ENCODE data around the gene CSMD2.

CSMD2 gene

DNA sequence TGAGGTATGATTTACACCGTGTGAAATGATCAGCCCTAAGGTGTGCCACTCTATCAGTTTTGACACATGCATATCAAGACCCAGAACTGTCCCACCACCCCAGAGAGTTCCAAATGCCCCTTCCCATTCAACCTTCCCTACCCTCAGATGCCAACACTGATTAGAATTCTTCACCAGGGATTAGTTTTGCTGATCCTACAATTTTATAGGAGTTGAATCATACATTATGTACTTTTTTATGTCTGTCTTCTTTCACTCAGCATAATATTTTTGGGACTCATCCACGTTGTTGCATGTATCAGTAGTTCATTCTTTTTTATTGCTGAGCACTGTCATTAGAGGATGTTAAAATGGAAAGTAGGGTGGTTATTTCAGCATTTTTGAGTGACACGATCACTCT lies 514.3 kb downstream of the CSMD2 start:
- Histone ChIP-seq H4K20me1 (ENCODE audit: insufficient read depth, low read length, poor library complexity, severe bottlenecking) (no peaks in the 10 kb centered on the region), H3K4me1 (ENCODE audit: insufficient read depth, low read length, poor library complexity, severe bottlenecking) (no peaks in the 10 kb centered on the region), H3K4me3 (ENCODE audit: low read length, poor library complexity, severe bottlenecking) (no peak overlapping the region), H3K9ac (ENCODE audit: low read depth, low read length, poor library complexity, severe bottlenecking) (no peak overlapping the region), H3K27me3 (ENCODE audit: insufficient read depth, low read length, poor library complexity, severe bottlenecking) (no peaks in the 10 kb centered on the region), H3K9me3 (ENCODE audit: insufficient read depth, low read depth, low read length) (no peaks in the 10 kb centered on the region), H2AFZ (ENCODE audit: low read length) (no peak overlapping the region), H3K9me2 (replicated peaks; ENCODE audit: low read depth, low read length) (no peaks in the 10 kb centered on the region), H3K4me2 (ENCODE audit: low read depth, low read length, poor library complexity, severe bottlenecking) (no peak overlapping the region), H3K36me3 (ENCODE audit: insufficient read depth, low read length) (no peaks in the 10 kb centered on the region), H3K79me2 (ENCODE audit: insufficient read depth, low read length) (no peaks in the 10 kb centered on the region), H3F3A (ENCODE audit: low read depth) (no peaks in the 10 kb centered on the region)
- TF ChIP-seq EZH2phosphoT487 (IDR thresholded peaks at IDR 0.05; ENCODE audit: borderline replicate concordance) (no peak), CTCF (conservative IDR thresholded peaks at IDR 0.05; ENCODE audit: low read length) (no peak)

DNA sequence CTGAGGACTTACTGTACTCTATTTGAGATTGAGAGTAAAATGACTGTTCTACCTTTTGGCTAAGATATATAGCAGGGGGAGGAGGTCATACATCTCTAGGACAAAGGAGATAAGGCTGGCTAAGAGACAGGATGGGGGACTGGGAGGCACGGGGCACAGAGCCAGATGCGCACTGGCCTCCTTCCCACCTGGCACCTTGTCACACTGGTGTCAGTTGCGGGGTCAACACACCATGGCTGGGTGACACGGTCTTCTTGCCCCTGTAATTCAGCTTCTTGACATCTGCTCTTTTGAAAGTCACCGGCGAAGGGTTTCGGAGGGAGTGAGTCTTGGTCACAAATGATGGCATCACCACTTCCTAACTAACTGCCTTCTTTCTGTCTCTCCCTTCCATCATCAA lies 515.3 kb downstream of the CSMD2 start:
- no peaks in the 10 kb centered on the region for H3K9me2 ChIP-seq (replicated peaks; ENCODE audit: low read depth, low read length)
- no peak overlapping the region for H3K4me3 ChIP-seq (ENCODE audit: low read length, poor library complexity, severe bottlenecking)
- no peaks in the 10 kb centered on the region for H3K9me3 ChIP-seq (ENCODE audit: insufficient read depth, low read depth, low read length)
- no peaks in the 10 kb centered on the region for H3K4me1 ChIP-seq (ENCODE audit: insufficient read depth, low read length, poor library complexity, severe bottlenecking)
- H3K36me3 ChIP-seq (ENCODE audit: insufficient read depth, low read length): no peaks in the 10 kb centered on the region
- no peak for TF ChIP-seq CTCF (conservative IDR thresholded peaks at IDR 0.05; ENCODE audit: low read length)
- no peak for TF ChIP-seq EZH2phosphoT487 (IDR thresholded peaks at IDR 0.05; ENCODE audit: borderline replicate concordance)
- H3K4me2 ChIP-seq (ENCODE audit: low read depth, low read length, poor library complexity, severe bottlenecking): no peak overlapping the region
- H3F3A ChIP-seq (ENCODE audit: low read depth): no peaks in the 10 kb centered on the region
- no peaks in the 10 kb centered on the region for H4K20me1 ChIP-seq (ENCODE audit: insufficient read depth, low read length, poor library complexity, severe bottlenecking)
- no peaks in the 10 kb centered on the region for H3K27me3 ChIP-seq (ENCODE audit: insufficient read depth, low read length, poor library complexity, severe bottlenecking)
- no peak overlapping the region for H3K9ac ChIP-seq (ENCODE audit: low read depth, low read length, poor library complexity, severe bottlenecking)
- H3K79me2 ChIP-seq (ENCODE audit: insufficient read depth, low read length): no peaks in the 10 kb centered on the region
- H2AFZ ChIP-seq (ENCODE audit: low read length): no peak overlapping the region

- no peaks in the 10 kb centered on the region for H3K36me3 ChIP-seq (ENCODE audit: insufficient read depth, low read length)
- no peaks in the 10 kb centered on the region for H3F3A ChIP-seq (ENCODE audit: low read depth)
- H3K4me2 ChIP-seq (ENCODE audit: low read depth, low read length, poor library complexity, severe bottlenecking): no peak overlapping the region
- no peaks in the 10 kb centered on the region for H3K9me2 ChIP-seq (replicated peaks; ENCODE audit: low read depth, low read length)
- H3K9ac ChIP-seq (ENCODE audit: low read depth, low read length, poor library complexity, severe bottlenecking): no peak overlapping the region
- H3K9me3 ChIP-seq (ENCODE audit: insufficient read depth, low read depth, low read length): no peaks in the 10 kb centered on the region
- H2AFZ ChIP-seq (ENCODE audit: low read length): no peak overlapping the region
- H3K27me3 ChIP-seq (ENCODE audit: insufficient read depth, low read length, poor library complexity, severe bottlenecking): no peaks in the 10 kb centered on the region
- no peaks in the 10 kb centered on the region for H4K20me1 ChIP-seq (ENCODE audit: insufficient read depth, low read length, poor library complexity, severe bottlenecking)
- H3K4me3 ChIP-seq (ENCODE audit: low read length, poor library complexity, severe bottlenecking): no peak overlapping the region
- H3K4me1 ChIP-seq (ENCODE audit: insufficient read depth, low read length, poor library complexity, severe bottlenecking): no peaks in the 10 kb centered on the region
- TF ChIP-seq CTCF (conservative IDR thresholded peaks at IDR 0.05; ENCODE audit: low read length) (no peak), EZH2phosphoT487 (IDR thresholded peaks at IDR 0.05; ENCODE audit: borderline replicate concordance) (no peak)
- H3K79me2 ChIP-seq (ENCODE audit: insufficient read depth, low read length): no peaks in the 10 kb centered on the region
Observed at GRCh38 chr1:33643216-33643615, 521.8 kb downstream of the CSMD2 start.
